Measurements from ENCODE around the gene LSG1. TPM values are rescaled to one million over a fixed set of nuclear protein-coding genes. Genes with fewer than 3 reads are reported as not detected.

The LSG1 gene
- total and polyA plus RNA-seq, 10 of the 15 experiments (the other 5 are each of a cell fraction or from before 2014, with no cell fraction given): 14.3 to 75.6 (median 54.4) TPM

- WGBS (ENCODE audit: insufficient coverage, insufficient replicate concordance, low lambda C conversion rate, missing lambda C conversion rate): 3% methylated on average over 61 of the region's 66 CpGs
- ChIA-PET POLR2A (interaction anchor here (1.1 kb wide), 1 partner anchor 14 kb away, joined by 3 read pairs; no protein-coding TSS in a partner anchor), SMC1A (ENCODE audit: uncharacterized antibody, unreplicated experiment) (interaction anchor here (0.8 to 1.2 kb wide), 3 partner anchors 9 to 40 kb away, joined by 3 to 4 read pairs (median 3); partner anchors contain the start of gene LSG1), CTCF (interaction anchor here (0.8 to 1.4 kb wide), 6 partner anchors 11 to 164 kb away, joined by 3 to 5 read pairs (median 4); no protein-coding TSS in a partner anchor), RAD21 (ENCODE audit: unreplicated experiment) (interaction anchor here (1.1 kb wide), 1 partner anchor 164 kb away, joined by 3 read pairs; no protein-coding TSS in a partner anchor)
- H3K4me2 ChIP-seq (ENCODE audit: control insufficient read depth, insufficient read depth): peak within 1 kb of the TSS; percentile 98
- H3K36me3 ChIP-seq (ENCODE audit: control insufficient read depth in 2 of 2, insufficient read depth in 2 of 2, low read length in 1 of 2): no peaks in the 10 kb centered on the region
- DNase-seq (ENCODE audit: low read depth, low spot score) (peak; percentile 27), ATAC-seq (peak; percentile 92), FAIRE-seq (peak; percentile 59)
- peak within 1 kb of the TSS; percentile 68 for H3K9ac ChIP-seq (ENCODE audit: control insufficient read depth, insufficient read depth, low read length)
- in situ Hi-C loops (cut with MboI) (no loop called here), intact Hi-C loops (cut with micrococcal nuclease; ENCODE audit: unreplicated experiment) (loop anchor here (1.0 kb wide), 1 partner anchor 161 kb away; no protein-coding TSS in a partner anchor)
- peak within 1 kb of the TSS; percentile 85 for H2AFZ ChIP-seq (ENCODE audit: control insufficient read depth, low read depth, low read length)
- H4K20me1 ChIP-seq (ENCODE audit: control insufficient read depth, insufficient read depth): no peaks in the 10 kb centered on the region
- H3K9me3 ChIP-seq (replicated peaks; ENCODE audit: control insufficient read depth, insufficient read depth, low read length): no peaks in the 10 kb centered on the region; the same call in 2 of the 3 replicates
- BruUV-seq (replicated peaks): no TSS peak
- H3K27ac ChIP-seq (ENCODE audit: control insufficient read depth, insufficient read depth): peak within 1 kb of the TSS; percentile 24; the same call in 1 of the 2 replicates
- peak within 1 kb of the TSS; percentile 67 for H3K4me3 ChIP-seq
- H3K79me2 ChIP-seq (ENCODE audit: control insufficient read depth, insufficient read depth, low read length): no peaks in the 10 kb centered on the region
- H3K4me1 ChIP-seq (ENCODE audit: control insufficient read depth, insufficient read depth, low read length): no peaks in the 10 kb centered on the region; the same call in none of the 2 replicates
- H3K27me3 ChIP-seq (replicated peaks in 1 of 2; ENCODE audit: control insufficient read depth in 2 of 2, insufficient read depth in 2 of 2, low read length in 1 of 2): no peaks in the 10 kb centered on the region
- peak; percentile 48 to 63 (median 60); a peak in 5 of 6 replicates for TF ChIP-seq CTCF (IDR thresholded peaks at IDR 0.05 in 2 of 3, conservative IDR thresholded peaks at IDR 0.05 in 1 of 3; ENCODE audit: control insufficient read depth in 2 of 3, extremely low read depth in 1 of 3, insufficient read depth in 1 of 3, low read depth in 3 of 3, low read length in 3 of 3)
- TF ChIP-seq HCFC1 (IDR thresholded peaks at IDR 0.05; ENCODE audit: low read length): no peak
- no peak for TF ChIP-seq BCL3 (IDR thresholded peaks at IDR 0.05; ENCODE audit: borderline replicate concordance, insufficient read depth, low read depth, low read length, poor library complexity, severe bottlenecking)
- no peak for TF ChIP-seq SREBF1 (IDR thresholded peaks at IDR 0.05; ENCODE audit: low read length)
- TF ChIP-seq NR2C2 (IDR thresholded peaks at IDR 0.05; ENCODE audit: borderline replicate concordance, control insufficient read depth, insufficient read length, low read depth): no peak
- TF ChIP-seq CHD1 (IDR thresholded peaks at IDR 0.05; ENCODE audit: low read depth, low read length): no peak
- no peak for TF ChIP-seq KLF5 (IDR thresholded peaks at IDR 0.05; ENCODE audit: partially characterized antibody)
- peak; percentile 73 for TF ChIP-seq ZNF217 (IDR thresholded peaks at IDR 0.05)
- no peak for TF ChIP-seq JUNB (IDR thresholded peaks at IDR 0.05)
- peak; percentile 66 for TF ChIP-seq RELA (IDR thresholded peaks at IDR 0.05; ENCODE audit: borderline replicate concordance, partially characterized antibody)
- peak; percentile 68; the same call in 1 of the 2 replicates for TF ChIP-seq ZNF592 (IDR thresholded peaks at IDR 0.05)
- peak; percentile 49 for TF ChIP-seq RAD21 (IDR thresholded peaks at IDR 0.05; ENCODE audit: insufficient read depth, low read depth, low read length)
- no peak for TF ChIP-seq USF2 (IDR thresholded peaks at IDR 0.05; ENCODE audit: borderline replicate concordance, low read depth, low read length)
- 0 out of 2 replicates have a peak, but pooled peaks have one; percentile 23 for TF ChIP-seq NBN (IDR thresholded peaks at IDR 0.05)
These were observed 38.5 kb downstream of the LSG1 start, which contains the start of gene TMEM44 for GRCh38 chr3:194633349-194634004. TSS of gene TMEM44 (minus strand) at chr3:194633419. CDS start at chr3:194633215, 204 bp downstream.
